HG03575 (cell line): ENCODE measurements around the gene MARVELD3.
"Not testable (repeated sequence)": the region's sequence is repeated elsewhere in the genome, so short reads cannot be mapped to it uniquely, and the experiment has no call there.

Experiments used
- ATAC-seq: cut with Tn5 transposase; IDR thresholded peaks from one replicate; pipeline ENCODE4 v1.9.1; 2021; ENCODE audit not compliant: unreplicated experiment, insufficient number of reproducible peaks, low FRiP score; ENCODE audit errors: extremely low read depth

Gene MARVELD3, protein sequence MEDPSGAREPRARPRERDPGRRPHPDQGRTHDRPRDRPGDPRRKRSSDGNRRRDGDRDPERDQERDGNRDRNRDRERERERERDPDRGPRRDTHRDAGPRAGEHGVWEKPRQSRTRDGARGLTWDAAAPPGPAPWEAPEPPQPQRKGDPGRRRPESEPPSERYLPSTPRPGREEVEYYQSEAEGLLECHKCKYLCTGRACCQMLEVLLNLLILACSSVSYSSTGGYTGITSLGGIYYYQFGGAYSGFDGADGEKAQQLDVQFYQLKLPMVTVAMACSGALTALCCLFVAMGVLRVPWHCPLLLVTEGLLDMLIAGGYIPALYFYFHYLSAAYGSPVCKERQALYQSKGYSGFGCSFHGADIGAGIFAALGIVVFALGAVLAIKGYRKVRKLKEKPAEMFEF

GRCh38 chr16:71626018-71626857 is at the start of gene MARVELD3:
TSS of gene MARVELD3 (plus strand) at chr16:71626184. CDS start at chr16:71626230, 46 bp downstream.
- ATAC-seq: no peak

DNA sequence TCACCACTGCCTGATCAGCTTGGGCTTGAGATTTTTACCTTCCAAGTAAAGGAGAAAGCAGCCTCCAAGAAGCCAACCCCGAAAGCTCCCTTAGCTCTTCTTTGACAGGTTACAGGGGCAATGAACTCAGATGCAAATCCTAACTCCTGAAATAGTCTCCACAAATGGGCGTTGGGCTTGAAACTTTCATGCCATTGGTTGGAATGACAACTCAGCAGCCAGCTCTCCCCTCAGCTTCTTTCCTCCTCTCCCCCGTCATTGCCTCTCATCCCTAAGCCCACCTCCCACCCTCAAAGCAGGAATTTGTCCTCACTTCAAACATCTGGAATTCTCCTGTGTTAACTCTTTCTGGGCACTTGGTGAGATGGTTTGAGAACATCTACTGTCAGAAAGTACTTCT is 49.0 kb upstream of the MARVELD3 start, which contains the start of gene TAT:
TSS of gene TAT (minus strand) at position 122 of the 400 bp plus-strand sequence. CDS start 677 bp downstream, outside the sequence.
- no peak for ATAC-seq

- not testable (repeated sequence) for ATAC-seq
Measured at GRCh38 chr16:71582553-71582848, 43.5 kb upstream of the MARVELD3 start.

GRCh38 chr16:71584543-71585317 is 41.3 kb upstream of the MARVELD3 start:
- no peak for ATAC-seq

- ATAC-seq: no peak
Measured at GRCh38 chr16:71585318-71585703, 40.7 kb upstream of the MARVELD3 start.

DNA sequence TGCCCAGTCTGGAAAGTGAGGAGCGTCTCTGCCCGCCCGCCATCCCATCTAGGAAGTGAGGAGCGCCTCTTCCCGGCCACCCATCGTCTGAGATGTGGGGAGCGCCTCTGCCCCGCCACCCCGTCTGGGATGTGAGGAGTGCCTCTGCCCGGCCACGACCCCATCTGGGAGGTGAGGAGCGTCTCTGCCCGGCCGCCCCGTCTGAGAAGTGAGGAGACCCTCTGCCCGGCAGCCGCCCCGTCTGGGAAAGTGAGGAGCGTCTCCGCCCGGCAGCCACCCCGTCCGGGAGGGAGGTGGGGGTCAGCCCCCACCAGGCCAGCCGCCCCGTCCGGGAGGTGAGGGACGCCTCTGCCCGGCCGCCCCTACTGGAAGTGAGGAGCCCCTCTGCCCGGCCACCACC is 36.6 kb upstream of the MARVELD3 start:
- not testable (repeated sequence) for ATAC-seq

DNA sequence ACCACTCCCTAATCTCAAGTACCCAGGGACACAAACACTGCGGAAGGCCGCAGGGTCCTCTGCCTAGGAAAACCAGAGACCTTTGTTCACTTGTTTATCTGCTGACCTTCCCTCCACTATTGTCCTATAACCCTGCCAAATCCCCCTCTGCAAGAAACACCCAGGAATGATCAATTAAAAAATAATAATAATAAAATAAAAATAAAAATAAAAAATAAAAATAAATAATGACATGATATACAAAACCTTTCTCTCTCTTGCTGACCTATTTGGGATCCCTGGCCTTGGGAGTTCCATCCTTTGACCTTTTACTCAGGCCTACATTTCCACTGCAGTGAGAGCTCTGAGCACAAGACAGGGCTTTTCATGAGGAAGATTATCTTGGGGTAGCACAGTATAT is 35.9 kb upstream of the MARVELD3 start:
- not testable (repeated sequence) for ATAC-seq

- ATAC-seq: no peak
Measured at GRCh38 chr16:71590584-71590983, 35.4 kb upstream of the MARVELD3 start.

DNA sequence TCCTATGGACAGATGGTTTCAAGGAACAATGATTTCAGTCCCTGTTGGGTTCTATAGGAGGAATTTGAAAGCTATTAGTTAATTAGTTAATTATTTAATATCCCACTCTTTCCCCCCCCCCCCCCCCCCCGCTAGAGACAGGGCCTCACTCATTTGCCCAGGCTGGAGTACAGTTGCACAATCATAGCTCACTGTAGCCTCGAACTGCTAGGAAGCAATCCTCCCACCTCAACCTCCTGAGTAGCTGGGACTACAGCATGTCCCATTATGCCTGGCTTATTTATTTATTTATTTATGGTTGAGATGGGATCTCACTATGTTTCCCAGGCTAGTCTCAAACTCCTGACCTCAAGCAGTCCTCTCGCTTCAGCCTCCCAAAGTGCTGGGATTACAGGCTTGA is 34.1 kb upstream of the MARVELD3 start:
- no peak for ATAC-seq

GRCh38 chr16:71593048-71593999 is 32.7 kb upstream of the MARVELD3 start:
- ATAC-seq: no peak

GRCh38 chr16:71594000-71594646 is 31.9 kb upstream of the MARVELD3 start:
- ATAC-seq: no peak

DNA sequence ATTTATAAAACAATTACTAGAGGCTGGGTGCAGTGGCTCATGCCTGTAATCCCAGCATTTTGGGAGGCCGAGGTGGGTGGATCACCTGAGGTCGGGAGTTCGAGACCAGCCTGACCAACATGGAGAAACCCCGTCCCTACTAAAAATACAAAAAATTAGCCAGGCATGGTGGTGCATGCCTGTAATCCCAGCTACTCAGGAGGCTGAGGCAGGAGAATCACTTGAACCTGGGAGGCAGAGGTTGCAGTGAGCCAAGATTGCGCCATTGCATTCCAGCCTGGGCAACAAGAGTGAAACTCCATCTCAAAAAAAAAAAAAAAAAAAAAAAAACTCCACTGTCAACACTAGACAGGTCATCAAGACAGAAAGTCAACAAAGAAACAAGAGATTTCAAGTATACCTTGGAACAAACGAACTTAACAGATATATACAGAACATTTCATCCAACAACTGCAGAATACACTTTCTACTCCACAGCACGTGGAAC is 30.6 kb upstream of the MARVELD3 start:
- not testable (repeated sequence) for ATAC-seq

DNA sequence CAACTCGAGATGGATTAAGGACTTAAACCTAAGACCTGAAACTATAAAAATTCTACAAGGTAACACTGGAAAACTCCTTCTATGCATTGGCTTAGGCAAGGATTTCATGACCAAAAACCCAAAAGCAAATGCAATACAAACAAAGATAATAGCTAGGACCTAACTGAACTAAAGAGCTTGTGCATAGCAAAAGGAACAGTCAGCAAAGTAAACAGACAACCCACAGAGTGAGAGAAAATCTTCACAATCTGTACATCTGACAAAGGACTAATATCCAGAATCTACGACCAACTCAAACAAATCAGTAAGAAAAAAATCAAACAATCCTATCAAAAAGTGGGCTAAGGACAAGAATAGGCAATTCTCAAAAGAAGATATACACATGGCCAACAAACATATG is 27.6 kb upstream of the MARVELD3 start:
- not testable (repeated sequence) for ATAC-seq

DNA sequence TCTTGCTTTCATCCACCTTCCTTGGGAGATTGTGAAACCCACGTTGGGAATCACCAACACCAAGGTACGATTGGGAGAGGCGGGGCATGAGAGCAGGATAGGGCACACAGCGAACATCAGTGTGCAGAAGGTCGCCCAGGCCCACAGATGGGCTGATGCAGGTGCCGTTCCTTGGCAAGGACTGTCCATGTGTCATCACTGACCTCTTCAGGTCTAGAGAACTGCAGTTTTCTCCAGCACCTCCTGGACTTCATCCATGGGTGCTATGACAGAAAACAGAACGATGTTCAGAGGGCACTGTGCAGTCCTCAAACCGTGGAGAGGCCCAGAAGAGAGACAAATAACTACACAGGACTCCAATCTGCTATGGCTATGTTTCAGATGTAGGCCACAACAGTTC is 25.2 kb upstream of the MARVELD3 start:
- ATAC-seq: no peak

- no peak for ATAC-seq
Measured at GRCh38 chr16:71609066-71609465, 16.9 kb upstream of the MARVELD3 start.

DNA sequence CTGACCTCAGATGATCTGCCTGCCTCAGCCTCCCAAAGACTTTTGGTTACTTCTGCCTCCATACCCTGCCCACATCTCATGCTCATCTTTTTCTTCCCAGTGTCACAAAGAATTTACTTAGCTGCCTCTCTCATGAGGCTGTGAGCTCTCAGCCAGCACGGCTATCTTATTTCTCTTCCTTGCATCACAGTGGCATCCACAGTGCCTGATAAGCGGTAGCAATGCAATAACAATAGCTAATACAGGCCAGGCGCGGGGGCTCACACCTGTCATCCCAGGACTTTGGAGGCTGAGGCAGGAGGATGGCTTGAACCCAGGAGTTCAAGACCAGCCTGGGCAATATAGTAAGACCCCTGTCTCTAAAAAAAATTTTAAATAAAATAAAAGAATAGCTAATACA is 15.5 kb upstream of the MARVELD3 start:
- no peak for ATAC-seq

DNA sequence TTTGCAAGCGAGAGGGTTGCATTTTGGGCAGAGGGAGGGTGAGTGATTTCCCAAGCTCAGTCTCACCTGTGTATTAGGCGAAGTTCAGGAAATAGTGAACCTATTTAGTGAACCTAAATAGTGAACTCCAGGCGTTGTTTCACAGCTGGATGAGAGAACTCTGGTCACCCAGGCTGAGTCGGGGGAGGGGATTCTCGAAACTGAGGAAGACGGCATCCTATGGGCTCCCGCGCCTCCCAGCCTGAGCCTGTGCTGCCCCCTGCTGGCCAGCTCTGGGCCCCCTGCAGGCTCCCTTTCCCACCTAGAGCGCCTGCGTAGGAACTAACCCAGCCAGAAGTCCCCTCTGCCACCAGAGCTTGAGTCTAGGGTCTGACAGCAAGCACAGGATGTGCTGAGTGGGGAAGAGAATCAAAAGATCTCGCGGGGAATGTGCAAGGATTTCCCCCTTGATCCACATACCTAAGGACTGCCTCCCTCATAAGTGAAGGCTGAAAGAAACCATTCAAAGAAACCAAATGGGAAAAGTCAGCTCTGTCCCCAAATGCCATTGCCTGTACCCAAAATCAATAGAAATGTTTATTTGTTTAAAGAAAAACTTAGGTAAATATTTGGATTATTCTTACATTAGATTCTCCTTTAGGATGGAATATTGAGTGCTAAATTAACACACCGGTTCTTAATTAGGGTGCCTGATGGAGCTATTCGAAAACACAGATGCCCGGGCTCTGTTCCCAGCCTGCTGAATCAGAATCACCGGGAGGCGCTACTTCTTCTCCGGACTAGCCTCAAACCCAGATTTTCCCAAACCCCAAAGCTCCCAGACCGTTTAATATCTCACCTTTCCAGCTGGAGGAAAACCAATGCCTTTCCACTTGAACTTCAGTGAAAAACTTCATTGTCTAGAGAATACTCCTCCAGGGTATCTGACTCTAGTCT is 14.8 kb upstream of the MARVELD3 start:
- no peak for ATAC-seq
